ENCODE measurements around the gene EGLN3.

Gene EGLN3

GRCh38 chr14:33910435-33910834 is 40.4 kb downstream of the EGLN3 start:
- DNase-seq (ENCODE audit: low read depth): no peak

GRCh38 chr14:33909380-33910084 is 41.3 kb downstream of the EGLN3 start:
- DNase-seq (ENCODE audit: low read depth): no peak

- DNase-seq (ENCODE audit: low read depth): no peak
Measured at GRCh38 chr14:33908540-33909223, 42.2 kb downstream of the EGLN3 start.

GRCh38 chr14:33906968-33907367 is 43.9 kb downstream of the EGLN3 start:
- no peak for DNase-seq (ENCODE audit: low read depth)

GRCh38 chr14:33904609-33905008 is 46.3 kb downstream of the EGLN3 start:
- no peak for DNase-seq (ENCODE audit: low read depth)

- no peak for DNase-seq (ENCODE audit: low read depth)
Measured at GRCh38 chr14:33903369-33903768, 47.5 kb downstream of the EGLN3 start.

- no peak for DNase-seq (ENCODE audit: low read depth)
Measured at GRCh38 chr14:33902363-33902762, 48.5 kb downstream of the EGLN3 start.

- no peak for DNase-seq (ENCODE audit: low read depth)
Measured at GRCh38 chr14:33901426-33902155, 49.3 kb downstream of the EGLN3 start.

- no peak for DNase-seq (ENCODE audit: low read depth)
Measured at GRCh38 chr14:33900706-33901105, 50.2 kb downstream of the EGLN3 start.

GRCh38 chr14:33899723-33900341 is 51.0 kb downstream of the EGLN3 start:
- no peak for DNase-seq (ENCODE audit: low read depth)

GRCh38 chr14:33897878-33898535 is 52.9 kb downstream of the EGLN3 start:
- no peak for DNase-seq (ENCODE audit: low read depth)

GRCh38 chr14:33897382-33897781 is 53.5 kb downstream of the EGLN3 start:
- DNase-seq (ENCODE audit: low read depth): no peak

GRCh38 chr14:33894339-33894738 is 56.5 kb downstream of the EGLN3 start:
- no peak for DNase-seq (ENCODE audit: low read depth)

GRCh38 chr14:33891700-33892099 is 59.2 kb downstream of the EGLN3 start:
- no peak for DNase-seq (ENCODE audit: low read depth)

- no peak for DNase-seq (ENCODE audit: low read depth)
Measured at GRCh38 chr14:33884916-33885315, 66.0 kb downstream of the EGLN3 start.

- DNase-seq (ENCODE audit: low read depth): no peak
Measured at GRCh38 chr14:33880330-33880729, 70.5 kb downstream of the EGLN3 start.

- DNase-seq (ENCODE audit: low read depth): no peak
Measured at GRCh38 chr14:33879684-33880286, 71.1 kb downstream of the EGLN3 start.

- no peak for DNase-seq (ENCODE audit: low read depth)
Measured at GRCh38 chr14:33876274-33876673, 74.6 kb downstream of the EGLN3 start.

All from non-pigmented ciliary epithelial cell (primary cell).